Stimulated activated CD4-positive, alpha-beta T cell treated with anti-CD3 and anti-CD28 coated beads, Interleukin-15, amount 100 ng/mL, for 1 hour (primary cell): ENCODE results near the gene RANGAP1.

Experiments
- DNase-seq, 2 donors: peaks; one replicate each; pipeline ENCODE4 v3.0.0-alpha.2; 2020; ENCODE audit warnings: low read depth in 1 of 2, low spot score in 1 of 2

The RANGAP1 gene, protein sequence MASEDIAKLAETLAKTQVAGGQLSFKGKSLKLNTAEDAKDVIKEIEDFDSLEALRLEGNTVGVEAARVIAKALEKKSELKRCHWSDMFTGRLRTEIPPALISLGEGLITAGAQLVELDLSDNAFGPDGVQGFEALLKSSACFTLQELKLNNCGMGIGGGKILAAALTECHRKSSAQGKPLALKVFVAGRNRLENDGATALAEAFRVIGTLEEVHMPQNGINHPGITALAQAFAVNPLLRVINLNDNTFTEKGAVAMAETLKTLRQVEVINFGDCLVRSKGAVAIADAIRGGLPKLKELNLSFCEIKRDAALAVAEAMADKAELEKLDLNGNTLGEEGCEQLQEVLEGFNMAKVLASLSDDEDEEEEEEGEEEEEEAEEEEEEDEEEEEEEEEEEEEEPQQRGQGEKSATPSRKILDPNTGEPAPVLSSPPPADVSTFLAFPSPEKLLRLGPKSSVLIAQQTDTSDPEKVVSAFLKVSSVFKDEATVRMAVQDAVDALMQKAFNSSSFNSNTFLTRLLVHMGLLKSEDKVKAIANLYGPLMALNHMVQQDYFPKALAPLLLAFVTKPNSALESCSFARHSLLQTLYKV

GRCh38 chr22:41285820-41286638 lies at the start of gene RANGAP1:
TSS of gene RANGAP1 (minus strand) at chr22:41286187. CDS start at chr22:41281044, 5,143 bp downstream.
- peak; percentile 94 to 97 for DNase-seq

DNA sequence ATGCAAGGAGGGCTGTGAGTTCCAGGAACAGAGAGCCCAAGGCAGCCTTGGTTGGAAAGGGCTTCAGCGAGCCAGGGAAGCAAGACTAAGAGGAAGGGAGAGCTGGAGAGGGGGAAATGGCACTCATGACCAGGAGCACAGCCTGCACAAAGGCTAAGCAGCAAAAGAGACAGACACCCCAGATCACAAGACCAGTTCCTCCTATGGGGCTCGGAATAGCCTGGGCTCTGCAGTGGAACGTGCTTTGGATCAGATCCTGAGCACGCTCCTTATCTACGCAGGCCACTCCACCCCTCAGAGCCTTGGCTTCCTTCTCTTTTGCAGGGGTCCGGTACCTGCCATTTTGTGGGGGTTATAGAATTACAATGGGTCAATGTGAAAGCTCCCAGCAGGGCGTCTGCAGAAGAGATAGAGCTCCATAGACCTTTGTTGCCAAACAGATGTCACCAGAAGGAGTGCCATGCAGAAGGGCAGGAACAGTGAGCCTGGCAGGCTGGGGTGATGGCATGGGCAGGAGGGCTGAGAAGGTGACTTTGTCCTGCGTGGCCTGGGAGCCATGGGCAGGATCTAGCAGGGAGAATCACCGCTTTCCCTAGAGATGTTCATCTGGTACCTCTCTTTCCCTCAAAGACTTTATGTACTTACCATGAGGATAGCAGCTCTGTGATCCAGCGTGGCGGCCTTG lies 49.1 kb upstream of the RANGAP1 start:
- DNase-seq: no peak

- no peak for DNase-seq
Measured at GRCh38 chr22:41334215-41334614, 48.2 kb upstream of the RANGAP1 start.

- DNase-seq: no peak
Measured at GRCh38 chr22:41333806-41334205, 47.8 kb upstream of the RANGAP1 start.

GRCh38 chr22:41332217-41332939 lies 46.4 kb upstream of the RANGAP1 start:
- no peak for DNase-seq

- no peak for DNase-seq
Measured at GRCh38 chr22:41330169-41330568, 44.2 kb upstream of the RANGAP1 start.

DNA sequence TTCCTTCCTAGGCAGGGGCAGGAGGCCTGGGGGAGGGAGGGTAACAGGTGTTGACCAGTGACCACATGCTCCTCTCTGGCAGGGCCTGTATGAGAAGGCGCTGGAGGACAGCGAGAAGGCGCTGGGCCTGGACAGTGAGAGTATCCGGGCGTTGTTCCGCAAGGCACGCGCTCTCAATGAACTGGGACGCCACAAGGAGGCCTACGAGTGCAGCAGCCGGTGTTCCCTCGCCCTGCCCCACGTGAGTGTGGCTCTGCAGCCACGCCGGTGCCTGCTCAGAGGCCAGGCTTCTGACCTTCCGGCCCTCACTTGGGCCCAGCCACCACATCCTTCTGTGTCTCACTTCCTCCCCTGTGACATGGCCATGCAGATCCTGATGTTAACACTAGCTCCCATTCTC lies 41.1 kb upstream of the RANGAP1 start:
- no peak for DNase-seq

DNA sequence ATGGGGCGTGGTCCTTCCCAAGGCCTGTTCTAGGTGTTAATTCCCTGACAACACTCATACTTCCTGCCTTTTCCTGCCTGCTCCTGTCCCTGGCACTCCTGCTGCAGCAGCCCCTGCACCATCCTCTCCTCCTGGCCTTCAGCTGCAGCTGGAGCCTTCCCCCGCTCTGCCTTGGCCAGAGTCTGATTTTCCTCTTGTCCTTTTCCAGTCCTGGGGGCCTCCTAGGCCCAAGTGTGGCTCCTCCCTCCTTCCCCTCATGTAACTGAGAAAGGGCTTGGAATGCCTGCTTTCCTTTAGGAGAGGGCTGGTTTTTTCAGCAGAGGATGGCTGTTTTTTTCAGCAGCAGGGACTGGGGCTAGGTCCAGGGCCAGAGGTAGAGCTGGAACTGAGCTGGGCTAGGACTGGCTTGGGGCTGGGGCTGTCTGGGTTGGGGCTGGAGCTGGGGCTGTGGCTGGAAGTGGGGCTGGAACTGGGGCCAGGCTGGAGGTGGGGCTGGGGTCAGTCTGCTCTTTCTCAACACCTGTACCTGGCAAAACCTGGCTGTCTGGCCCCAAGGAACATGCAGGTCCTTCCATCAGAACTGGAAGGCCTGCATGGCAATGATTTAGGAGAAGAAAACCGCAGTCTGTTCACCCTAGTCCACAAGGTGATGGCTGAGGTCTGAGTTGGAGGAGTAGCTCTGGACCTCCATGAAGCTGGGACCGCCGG lies 39.0 kb upstream of the RANGAP1 start:
- DNase-seq: no peak

DNA sequence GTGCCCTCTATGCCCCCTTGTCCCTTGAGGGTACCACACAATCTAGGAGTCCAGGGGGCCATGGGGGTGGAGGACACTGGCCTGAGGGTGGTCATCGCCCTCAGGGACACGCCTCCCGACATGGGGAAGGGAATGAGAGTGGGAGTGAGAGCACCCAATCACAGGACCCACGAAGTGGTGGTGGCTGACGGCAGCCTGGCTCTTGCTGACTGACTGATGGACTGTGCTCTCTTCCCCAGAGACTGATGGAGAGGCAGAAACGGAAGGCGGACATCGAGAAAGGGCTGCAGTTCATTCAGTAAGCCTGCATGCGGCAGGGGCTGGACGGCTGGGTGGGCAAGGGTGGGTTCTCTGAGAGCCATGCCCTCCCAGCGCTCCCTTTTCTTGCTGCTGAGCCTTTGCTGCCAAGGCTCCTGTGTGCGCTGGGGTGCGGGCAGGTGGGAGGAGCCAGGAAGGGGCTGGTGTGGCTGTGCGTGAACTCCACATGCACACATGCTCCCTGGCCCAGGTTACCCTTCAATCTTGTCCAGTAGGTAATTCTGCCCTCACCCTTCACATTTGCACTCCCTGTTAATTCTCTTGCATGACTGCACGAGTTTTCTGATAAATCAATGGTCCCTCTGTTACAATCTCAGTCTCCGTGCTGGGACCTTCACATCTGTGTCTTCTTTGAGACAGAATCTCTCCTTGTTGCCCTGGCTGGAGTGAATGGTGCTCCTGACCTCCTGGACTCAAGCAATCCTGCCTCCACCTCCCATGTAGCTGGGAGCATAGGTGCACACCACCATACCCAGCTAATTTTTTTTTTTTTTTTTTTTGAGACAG lies 34.6 kb upstream of the RANGAP1 start:
- no peak for DNase-seq

DNA sequence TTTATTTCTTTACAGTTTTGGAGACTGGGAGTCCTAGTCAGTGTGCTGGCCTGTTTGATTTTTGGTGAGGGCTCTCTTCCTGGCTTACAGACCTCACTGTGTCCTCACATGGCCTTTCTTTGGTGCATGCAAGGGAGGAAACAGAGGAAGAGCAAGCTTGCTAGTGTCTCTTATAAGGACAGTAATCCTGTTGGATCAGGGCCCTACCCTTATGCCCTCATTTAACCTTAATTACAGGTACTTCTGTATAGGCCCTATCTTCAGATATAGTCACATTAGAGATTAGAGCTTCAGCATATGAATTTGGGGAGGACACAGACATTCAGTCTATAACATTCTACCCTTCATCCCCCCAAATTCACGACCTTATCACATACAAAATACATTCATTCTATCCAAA lies 29.6 kb upstream of the RANGAP1 start:
- DNase-seq: no peak

DNA sequence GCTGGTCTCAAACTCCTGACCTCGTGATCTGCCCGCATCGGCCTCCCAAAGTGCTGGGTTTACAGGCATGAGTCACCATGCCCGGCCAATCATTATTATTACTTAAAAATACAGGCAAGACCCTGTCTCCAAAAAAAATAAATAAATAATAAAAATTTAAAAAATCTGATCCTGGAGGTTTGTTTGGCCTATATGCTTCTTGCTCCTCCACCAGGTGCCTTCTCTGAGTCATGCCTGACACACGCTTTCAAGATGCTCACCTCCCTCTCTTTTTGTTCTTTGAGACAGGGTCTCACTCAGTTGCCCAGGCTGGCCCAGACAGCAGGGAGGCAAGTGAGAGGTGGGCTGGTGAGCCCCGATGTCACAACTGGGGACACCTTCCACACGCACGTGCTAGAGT lies 28.8 kb upstream of the RANGAP1 start:
- no peak for DNase-seq

GRCh38 chr22:41311487-41311886 lies 25.5 kb upstream of the RANGAP1 start:
- DNase-seq: no peak

DNA sequence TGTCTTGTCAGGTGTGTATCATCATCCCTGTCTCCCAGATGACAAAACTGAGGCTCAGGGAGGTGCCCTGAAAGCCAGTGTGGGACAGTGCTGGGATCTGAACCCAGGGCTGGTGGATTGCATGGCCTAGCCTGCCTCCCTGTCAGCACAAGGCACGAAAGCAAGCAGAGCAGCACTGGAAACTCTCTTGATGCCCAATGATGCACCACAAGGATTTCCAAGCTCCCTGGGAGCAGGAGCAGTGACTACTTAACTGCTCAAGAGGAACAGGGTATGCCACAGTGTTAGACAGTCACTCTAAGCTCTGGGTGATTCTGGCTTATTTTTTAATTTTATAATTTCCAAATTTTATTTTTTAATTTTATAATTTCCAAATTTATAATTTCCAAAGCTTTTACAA lies 24.3 kb upstream of the RANGAP1 start:
- no peak for DNase-seq

- no peak for DNase-seq
Measured at GRCh38 chr22:41308544-41308947, 22.6 kb upstream of the RANGAP1 start.

GRCh38 chr22:41308054-41308453 lies 22.1 kb upstream of the RANGAP1 start:
- DNase-seq: no peak

GRCh38 chr22:41305646-41306045 lies 19.7 kb upstream of the RANGAP1 start:
- DNase-seq: no peak

DNA sequence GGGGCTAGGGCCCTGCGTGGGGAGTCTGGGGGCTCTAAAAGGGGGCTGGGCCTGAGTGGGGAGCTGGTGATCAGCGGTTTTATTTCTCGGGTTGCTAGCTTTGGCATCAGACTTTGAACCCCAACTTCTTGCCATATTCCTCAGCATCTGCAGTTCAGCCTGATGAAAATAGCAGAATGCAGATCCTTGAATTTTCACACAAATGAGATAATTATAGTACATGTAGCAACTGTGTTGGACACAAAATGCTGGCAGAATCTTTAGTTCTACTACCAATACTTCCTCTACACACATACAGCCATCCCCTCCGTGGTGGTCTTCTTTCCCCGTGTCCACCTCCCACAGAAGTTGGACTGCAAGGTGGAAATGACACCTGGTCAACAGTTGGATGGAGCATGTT lies 16.8 kb upstream of the RANGAP1 start:
- no peak for DNase-seq

DNA sequence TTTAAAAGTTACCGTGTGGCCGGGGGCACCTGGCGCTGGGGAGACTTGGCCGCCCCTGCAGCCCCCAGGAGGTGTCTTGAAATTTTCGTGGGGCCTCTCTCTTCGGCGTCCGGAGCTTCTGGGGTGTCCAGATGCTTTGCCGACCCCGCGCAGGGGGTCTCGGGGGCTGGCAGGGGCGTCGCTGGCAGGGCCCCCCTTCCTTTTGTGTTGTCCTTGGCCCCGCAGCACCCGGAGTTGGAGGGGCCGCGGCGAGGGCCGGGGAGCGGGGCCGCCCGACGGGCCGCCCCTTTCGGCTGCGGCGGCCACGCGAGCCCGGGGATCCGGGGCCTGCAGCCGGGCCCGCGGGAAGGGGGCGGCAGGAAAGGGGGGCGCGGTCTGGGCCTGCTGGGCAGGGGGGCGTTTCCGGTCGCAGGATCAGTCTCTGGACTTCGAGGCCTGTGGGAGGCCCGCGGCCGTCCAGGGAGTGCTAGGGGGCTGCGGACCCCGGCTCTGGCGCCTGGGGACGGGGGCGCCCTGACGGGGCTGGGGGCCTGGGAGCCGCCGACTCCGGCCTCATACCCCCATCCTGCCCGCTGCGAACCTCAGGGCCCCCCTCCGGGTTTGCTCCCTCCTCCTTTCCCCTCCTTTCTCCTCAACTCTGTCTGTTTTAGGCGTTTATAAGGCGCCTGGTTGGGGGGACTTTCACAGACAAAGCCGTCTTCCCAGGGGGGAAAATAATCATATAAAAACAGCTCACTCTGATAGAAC lies 16.2 kb upstream of the RANGAP1 start:
- DNase-seq: peak in 1 of 2 donors; percentile 9
